ENCODE measurements around the gene COX7B2. TPM values are rescaled to one million over a fixed set of nuclear protein-coding genes. Genes with fewer than 3 reads are reported as not detected.

COX7B2 gene
- total and polyA plus RNA-seq, 2 donors (not counting 1 experiment from before 2014, with no cell fraction given): not detected

GRCh38 chr4:46852800-46853199 lies 56.2 kb downstream of the COX7B2 start:
- no peak overlapping the region for H3K9ac ChIP-seq (ENCODE audit: low read length)
- H3K4me1 ChIP-seq (ENCODE audit: control insufficient read depth in 2 of 2, insufficient read depth in 2 of 2, low read length in 2 of 2): no peaks in the 10 kb centered on the region
- no peak overlapping the region for H3K4me2 ChIP-seq (replicated peaks; ENCODE audit: low read depth, low read length, poor library complexity, severe bottlenecking)
- Mint-ChIP-seq H3K27ac (no peak overlapping the region), H3K9me3 (ENCODE audit: insufficient read depth) (no peaks in the 10 kb centered on the region), H3K4me3 (no peak overlapping the region), H3K27me3 (no peaks in the 10 kb centered on the region), H3K4me1 (no peaks in the 10 kb centered on the region)
- no peaks in the 10 kb centered on the region for H3K36me3 ChIP-seq (replicated peaks in 1 of 2; ENCODE audit: control extremely low read depth in 1 of 2, control insufficient read depth in 1 of 2, extremely low read depth in 1 of 2, insufficient read depth in 2 of 2, low read length in 1 of 2)
- ATAC-seq (ENCODE audit: low read depth) (no peak), DNase-seq (no peak)
- POLR2A ChIA-PET: no interaction called here
- intact Hi-C loops (cut with micrococcal nuclease): no loop called here
- no peaks in the 10 kb centered on the region for H3K79me2 ChIP-seq (ENCODE audit: control insufficient read depth, insufficient read depth, low read length)
- H3K27ac ChIP-seq (ENCODE audit: low read length in 2 of 2): no peak overlapping the region
- H2AFZ ChIP-seq (ENCODE audit: insufficient read depth, low read depth, low read length, poor library complexity, severe bottlenecking): no peak overlapping the region
- no peaks in the 10 kb centered on the region for H4K20me1 ChIP-seq (ENCODE audit: control insufficient read depth, insufficient read depth, low read length, poor library complexity, severe bottlenecking)
- H3K4me3 ChIP-seq (ENCODE audit: control extremely low read depth in 1 of 5, extremely low read depth in 1 of 5, insufficient read depth in 1 of 5, low read depth in 2 of 5, low read length in 4 of 5): no peak overlapping the region
- no peaks in the 10 kb centered on the region for H3K27me3 ChIP-seq (replicated peaks in 1 of 4; ENCODE audit: control extremely low read depth in 1 of 4, control insufficient read depth in 3 of 4, insufficient read depth in 4 of 4, low read length in 3 of 4)
- 8% methylated on average over 2 of the region's 4 CpGs for WGBS (ENCODE audit: insufficient coverage)
- TF ChIP-seq EZH2 (IDR thresholded peaks at IDR 0.05; ENCODE audit: borderline replicate concordance, insufficient read depth, low read depth, low read length, poor library complexity, severe bottlenecking) (no peak), CTCF (IDR thresholded peaks at IDR 0.05) (no peak)
- H3K9me3 ChIP-seq (ENCODE audit: control extremely low read depth in 1 of 3, control insufficient read depth in 2 of 3, insufficient read depth in 1 of 3, low read length in 2 of 3): no peaks in the 10 kb centered on the region
- CTCF ChIA-PET: no interaction called here

- CTCF ChIA-PET: interaction anchor here (1.1 kb wide), 1 partner anchor 126 kb away, joined by 3 read pairs; no protein-coding TSS in a partner anchor
- H3K4me1 ChIP-seq (ENCODE audit: control insufficient read depth in 2 of 2, insufficient read depth in 2 of 2, low read length in 2 of 2): no peaks in the 10 kb centered on the region
Observed at GRCh38 chr4:46850026-46850425, 59.0 kb downstream of the COX7B2 start.

More at GRCh38 chr4:46850026-46850425, 59.0 kb downstream of the COX7B2 start:
- H3K27me3 ChIP-seq (replicated peaks in 1 of 4; ENCODE audit: control extremely low read depth in 1 of 4, control insufficient read depth in 3 of 4, insufficient read depth in 4 of 4, low read length in 3 of 4): no peaks in the 10 kb centered on the region
- no peaks in the 10 kb centered on the region for H3K9me3 ChIP-seq (ENCODE audit: control extremely low read depth in 1 of 3, control insufficient read depth in 2 of 3, insufficient read depth in 1 of 3, low read length in 2 of 3)
- no peak overlapping the region for H3K4me3 ChIP-seq (ENCODE audit: control extremely low read depth in 1 of 5, extremely low read depth in 1 of 5, insufficient read depth in 1 of 5, low read depth in 2 of 5, low read length in 4 of 5)
- no peaks in the 10 kb centered on the region for H3K36me3 ChIP-seq (replicated peaks in 1 of 2; ENCODE audit: control extremely low read depth in 1 of 2, control insufficient read depth in 1 of 2, extremely low read depth in 1 of 2, insufficient read depth in 2 of 2, low read length in 1 of 2)
- H4K20me1 ChIP-seq (ENCODE audit: control insufficient read depth, insufficient read depth, low read length, poor library complexity, severe bottlenecking): no peaks in the 10 kb centered on the region
- H3K79me2 ChIP-seq (ENCODE audit: control insufficient read depth, insufficient read depth, low read length): no peaks in the 10 kb centered on the region
- intact Hi-C loops (cut with micrococcal nuclease): no loop called here
- no peak overlapping the region for H2AFZ ChIP-seq (ENCODE audit: insufficient read depth, low read depth, low read length, poor library complexity, severe bottlenecking)
- no peak overlapping the region for H3K4me3 Mint-ChIP-seq
- POLR2A ChIA-PET: no interaction called here
- H3K27ac ChIP-seq (ENCODE audit: low read length in 2 of 2): no peak overlapping the region
- H3K4me2 ChIP-seq (replicated peaks; ENCODE audit: low read depth, low read length, poor library complexity, severe bottlenecking): no peak overlapping the region
- ATAC-seq (ENCODE audit: low read depth) (no peak), DNase-seq (no peak)
- no peaks in the 10 kb centered on the region for H3K9me3 Mint-ChIP-seq (ENCODE audit: insufficient read depth)
- no peaks in the 10 kb centered on the region for H3K27me3 Mint-ChIP-seq
- H3K4me1 Mint-ChIP-seq: no peaks in the 10 kb centered on the region
- H3K9ac ChIP-seq (ENCODE audit: low read length): no peak overlapping the region
- TF ChIP-seq EZH2 (IDR thresholded peaks at IDR 0.05; ENCODE audit: borderline replicate concordance, insufficient read depth, low read depth, low read length, poor library complexity, severe bottlenecking) (no peak), CTCF (IDR thresholded peaks at IDR 0.05) (no peak)
- no peak overlapping the region for H3K27ac Mint-ChIP-seq
- no CpG with 5 or more reads among the region's 1 CpG for WGBS (ENCODE audit: insufficient coverage)

All from B cell (primary cell).